WERI-Rb-1 (cell line): ENCODE data around the gene MTF1.

ENCODE experiments used
- DNase-seq: peaks from one replicate; pipeline ENCODE4 v3.0.0-alpha.2; 2020
- H3K27ac ChIP-seq: fragments of 250-450 bp; sonication (Bioruptor Pico); 2 replicates; pipeline ENCODE4 v1.5.1; 2020; ENCODE audit warnings: mild to moderate bottlenecking, moderate library complexity
- H3K27me3 ChIP-seq: fragments of 250-450 bp; sonication (Bioruptor Pico); 2 replicates; pipeline ENCODE4 v1.5.1; 2021; ENCODE audit warnings: mild to moderate bottlenecking, low read depth, moderate library complexity; ENCODE audit not compliant: insufficient read depth, severe bottlenecking
- H3K36me3 ChIP-seq: fragments of 250-450 bp; sonication (Bioruptor Pico); 2 replicates; pipeline ENCODE4 v1.5.1; 2020; ENCODE audit warnings: mild to moderate bottlenecking, moderate library complexity
- H3K4me3 ChIP-seq: 2 replicates; pipeline ENCODE4 v1.5.1; 2011; ENCODE audit warnings: low read depth, mild to moderate bottlenecking, control low read depth, low read length
- H3K9me3 ChIP-seq: fragments of 250-450 bp; sonication (Bioruptor Pico); 2 replicates; pipeline ENCODE4 v1.5.1; 2021; ENCODE audit warnings: mild to moderate bottlenecking, moderate library complexity; ENCODE audit not compliant: severe bottlenecking
- CTCF ChIP-seq: IDR thresholded peaks from 2 replicates; pipeline ENCODE4 v1.5.1; 2011; ENCODE audit warnings: low read depth, mild to moderate bottlenecking, control low read depth, inconsistent platforms, low read length

MTF1 gene

GRCh38 chr1:37761416-37762095, 97.8 kb downstream of the MTF1 start:
- Histone ChIP-seq H3K27ac (no peak overlapping the region), H3K27me3 (peaks cover 13% of the 10 kb centered on the region), H3K9me3 (no peaks in the 10 kb centered on the region), H3K4me3 (no peak overlapping the region), H3K36me3 (no peaks in the 10 kb centered on the region)
- TF ChIP-seq CTCF: no peak
- no peak for DNase-seq
